ENCODE data around the gene AMIGO1.

- TF ChIP-seq CTCF (conservative IDR thresholded peaks at IDR 0.05) (no peak), ZFX (IDR thresholded peaks at IDR 0.05) (no peak)
Measured at GRCh38 chr1:109468903-109469302, 40.6 kb downstream of the AMIGO1 start.
